ENCODE measurements around the gene FAM43B.

DNA sequence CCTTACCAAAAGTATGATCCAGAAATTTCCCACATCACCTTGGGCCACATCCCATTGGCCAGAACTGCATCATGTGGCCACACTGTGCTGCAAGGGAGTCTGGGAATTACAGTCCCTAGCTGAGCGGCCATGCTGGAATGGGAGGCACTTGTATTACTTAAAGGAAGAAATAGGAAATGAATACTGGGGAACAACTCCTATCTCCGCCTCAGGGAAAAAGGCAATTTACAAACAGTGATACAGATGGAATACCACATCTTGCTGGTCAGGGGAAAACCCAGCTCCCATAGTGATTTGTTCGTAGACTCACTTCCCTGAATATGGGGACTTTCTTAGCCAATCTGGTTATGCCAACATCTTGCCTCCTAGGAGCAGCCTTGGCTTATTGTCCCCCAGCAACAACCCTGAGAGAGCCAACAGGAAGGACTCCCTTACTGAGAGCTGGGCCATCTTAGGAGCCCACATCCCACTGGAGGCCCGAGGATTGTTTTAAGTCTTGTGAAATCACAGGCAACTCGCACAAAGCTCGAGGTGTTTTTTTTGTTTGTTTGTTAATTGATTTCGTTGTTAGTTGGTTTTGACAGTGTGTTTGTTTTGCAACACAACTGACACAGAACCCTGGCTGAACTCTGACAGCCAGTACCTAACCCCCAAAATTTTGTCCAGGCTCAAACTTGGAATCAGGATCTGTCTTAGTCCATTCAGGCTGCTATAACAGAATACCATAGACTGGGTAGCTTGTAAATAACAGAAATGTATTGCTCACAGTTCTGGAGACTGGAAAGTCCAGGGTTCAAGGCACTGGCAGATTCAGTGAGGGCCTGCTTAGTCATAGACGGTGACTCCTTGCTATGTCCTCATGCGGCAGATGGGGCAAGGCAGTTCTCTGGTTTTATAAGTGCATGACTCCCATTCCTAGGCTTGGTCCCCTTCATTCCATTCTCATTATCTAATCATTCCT is 51.4 kb downstream of the FAM43B start:
- TF ChIP-seq SUZ12 (IDR thresholded peaks at IDR 0.05; ENCODE audit: extremely low read depth, insufficient read depth, insufficient read length) (no peak), ZNF274 (IDR thresholded peaks at IDR 0.05; ENCODE audit: low read depth, low read length) (no peak)

Data from NT2/D1 (cell line).